GM23338 (cell line): ENCODE results near the gene AACS. TPM values are rescaled to one million over a fixed set of nuclear protein-coding genes. Genes with fewer than 3 reads are reported as not detected.

Source experiments
- ATAC-seq: fragments of 200-7000 bp; cut with Tn5 transposase; 3 replicates; pipeline ENCODE4 v1.9.1; 2020
- DNase-seq: peaks from one replicate; pipeline ENCODE4 v3.0.0-alpha.2; 2015; ENCODE audit warnings: low spot score
- H2AFZ ChIP-seq: fragments of 200-600 bp; sonication (generic); 2 replicates; pipeline ENCODE4 v1.8.0; 2016; ENCODE audit warnings: antibody characterized with exemption, mild to moderate bottlenecking, moderate library complexity
- H3F3A ChIP-seq: fragments of 200-600 bp; sonication (generic); replicated peaks from 2 replicates; pipeline ENCODE4 v1.8.0; 2017; ENCODE audit warnings: antibody characterized with exemption, mixed run types, low read depth
- H3K27ac ChIP-seq: fragments of 200-600 bp; sonication (generic); 2 replicates; pipeline ENCODE4 v1.6.1; 2016; ENCODE audit warnings: low read depth
- H3K27me3 ChIP-seq: fragments of 200-600 bp; sonication (generic); 2 replicates; pipeline ENCODE4 v1.8.0; 2016; ENCODE audit warnings: mild to moderate bottlenecking, mixed run types, moderate library complexity; ENCODE audit not compliant: insufficient read depth
- H3K36me3 ChIP-seq: fragments of 200-600 bp; sonication (generic); 2 replicates; pipeline ENCODE4 v1.8.0; 2016; ENCODE audit warnings: mild to moderate bottlenecking; ENCODE audit not compliant: insufficient read depth
- H3K4me1 ChIP-seq: fragments of 200-600 bp; sonication (generic); 2 replicates; pipeline ENCODE4 v1.8.0; 2016; ENCODE audit warnings: mild to moderate bottlenecking, moderate library complexity; ENCODE audit not compliant: insufficient read depth
- H3K4me2 ChIP-seq: fragments of 200-600 bp; sonication (generic); 2 replicates; pipeline ENCODE4 v1.7.1; 2017; ENCODE audit warnings: mixed run types
- H3K4me3 ChIP-seq: fragments of 200-600 bp; sonication (generic); 2 replicates; pipeline ENCODE4 v1.6.1; 2016; ENCODE audit warnings: mixed run types
- H3K79me2 ChIP-seq: fragments of 200-600 bp; sonication (generic); replicated peaks from 2 replicates; pipeline ENCODE4 v1.8.0; 2017; ENCODE audit warnings: mild to moderate bottlenecking; ENCODE audit not compliant: insufficient read depth
- H3K9me2 ChIP-seq: fragments of 200-600 bp; sonication (generic); 2 replicates; pipeline ENCODE4 v1.8.0; 2017; ENCODE audit not compliant: insufficient read depth
- H4K20me1 ChIP-seq: fragments of 200-600 bp; sonication (generic); replicated peaks from 2 replicates; pipeline ENCODE4 v1.8.0; 2017; ENCODE audit warnings: mild to moderate bottlenecking; ENCODE audit not compliant: insufficient read depth
- H3K27ac Mint-ChIP-seq: 2 replicates; pipeline ENCODE4 v1.8.0; 2020; ENCODE audit warnings: inconsistent platforms, mild to moderate bottlenecking, moderate library complexity, mixed read lengths
- H3K27me3 Mint-ChIP-seq: 3 replicates; pipeline ENCODE4 v1.8.0; 2022; ENCODE audit warnings: low read depth, mild to moderate bottlenecking, moderate library complexity, mixed read lengths, inconsistent platforms; ENCODE audit not compliant: insufficient read depth, poor library complexity
- H3K36me3 Mint-ChIP-seq: 3 replicates; pipeline ENCODE4 v1.8.0; 2021; ENCODE audit warnings: low read depth, mild to moderate bottlenecking, inconsistent platforms, moderate library complexity, mixed read lengths
- H3K4me1 Mint-ChIP-seq: 3 replicates; pipeline ENCODE4 v1.8.0; 2020; ENCODE audit warnings: mild to moderate bottlenecking, inconsistent platforms, mixed read lengths
- H3K4me3 Mint-ChIP-seq: 3 replicates; pipeline ENCODE4 v1.8.0; 2021; ENCODE audit warnings: moderate library complexity, mild to moderate bottlenecking, inconsistent platforms, mixed read lengths
- H3K9me3 Mint-ChIP-seq: 3 replicates; pipeline ENCODE4 v1.8.0; 2020; ENCODE audit warnings: moderate library complexity, mild to moderate bottlenecking, inconsistent platforms, mixed read lengths
- CREB1 ChIP-seq: fragments of 250-450 bp; sonication (Bioruptor Pico); IDR thresholded peaks from 2 replicates; pipeline ENCODE4 v1.5.0; 2020; ENCODE audit warnings: low read depth, mild to moderate bottlenecking, moderate library complexity
- EZH2phosphoT487 ChIP-seq: fragments of 200-600 bp; sonication (generic); IDR thresholded peaks from one replicate; pipeline ENCODE4 v1.8.1; 2018; ENCODE audit warnings: antibody characterized with exemption; ENCODE audit not compliant: unreplicated experiment
- JUNB ChIP-seq: IDR thresholded peaks from one replicate; pipeline ENCODE4 v1.6.1; 2016; ENCODE audit warnings: antibody characterized with exemption; ENCODE audit not compliant: unreplicated experiment
- NANOG ChIP-seq: IDR thresholded peaks from 2 replicates; pipeline ENCODE4 v1.6.1; 2016; ENCODE audit warnings: antibody characterized with exemption, borderline replicate concordance
- POLR2AphosphoS5 ChIP-seq: IDR thresholded peaks from 2 replicates; pipeline ENCODE4 v1.6.1; 2016; ENCODE audit warnings: antibody characterized with exemption, low read depth
- STAT1 ChIP-seq: IDR thresholded peaks from one replicate; pipeline ENCODE4 v1.6.1; 2016; ENCODE audit warnings: antibody characterized with exemption; ENCODE audit not compliant: unreplicated experiment
- polyA plus RNA-seq: library from polyadenylated mRNA; unstranded; fragments of >200 nt; fragmentation: Nextera tagmentation; extraction: Ambion mirVana; gene quantifications from 2 replicates; pipeline ENCODE4 v1.2.1, GENCODE V29; 2016
- total RNA-seq: library from RNA; depleted of rRNA; stranded (reverse); fragments of >200 nt; shearing (Covaris generic); gene quantifications from 2 replicates; pipeline ENCODE4 v1.2.3, GENCODE V29; 2014
- TF ChIP-seq, protein P1 (sequence below): fragments of 250-450 bp; sonication (Bioruptor Pico); IDR thresholded peaks from 2 replicates; pipeline ENCODE4 v1.5.0; 2020; ENCODE audit warnings: mild to moderate bottlenecking, moderate library complexity
- TF ChIP-seq, protein P2 (sequence below), 2 experiments: fragments of 200-600 bp in 1 of 2; sonication (generic) in 1 of 2; conservative IDR thresholded peaks; 2 replicates each; pipeline versions ENCODE4 v1.5.1 to v1.6.1; 2016 to 2017; ENCODE audit warnings: antibody characterized with exemption in 2 of 2, low read depth in 2 of 2, mild to moderate bottlenecking in 2 of 2, moderate library complexity in 1 of 2
- TF ChIP-seq, protein P3 (sequence below): IDR thresholded peaks from one replicate; pipeline ENCODE4 v1.6.1; 2018; ENCODE audit warnings: antibody characterized with exemption; ENCODE audit not compliant: unreplicated experiment

AACS gene
- total and polyA plus RNA-seq, 2 experiments from 2014 or later = 31.1 to 64.4 TPM

DNA sequence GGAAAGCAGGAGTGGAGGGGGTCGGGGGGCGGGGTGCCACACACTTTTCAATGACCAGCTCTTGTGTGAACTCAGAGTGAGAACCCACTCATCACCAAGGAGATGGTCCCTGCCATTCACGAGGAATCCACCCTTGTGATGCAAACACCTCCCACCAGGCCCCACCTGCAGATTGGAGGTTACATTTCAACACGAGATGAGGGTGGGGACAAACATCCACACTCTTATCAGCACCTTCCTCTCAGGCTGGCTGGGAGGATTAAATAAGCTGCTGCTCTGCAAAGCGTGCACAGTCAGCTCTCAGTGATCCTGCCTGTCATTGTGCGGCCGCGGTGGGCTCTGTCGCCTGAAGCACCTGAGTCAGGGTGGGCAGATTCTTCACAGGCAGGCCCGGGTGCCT lies 39.7 kb downstream of the AACS start:
- H3K9me3 Mint-ChIP-seq = peaks cover 3% of the 10 kb centered on the region; the same call in 1 of the 3 replicates
- H3F3A ChIP-seq = 0 out of 2 replicates have a peak, but pooled peaks cover 7% of the 10 kb centered on the region
- H3K4me3 ChIP-seq = no peak overlapping the region
- peaks cover 21% of the 10 kb centered on the region; the same call in 1 of the 2 replicates for H4K20me1 ChIP-seq
- H3K4me1 ChIP-seq = no peaks in the 10 kb centered on the region
- no peak overlapping the region for H3K27ac ChIP-seq
- H3K27me3 ChIP-seq = no peaks in the 10 kb centered on the region
- DNase-seq = no peak
- no peaks in the 10 kb centered on the region for H3K9me2 ChIP-seq
- peaks cover 33% of the 10 kb centered on the region for H3K36me3 Mint-ChIP-seq
- peaks cover 4% of the 10 kb centered on the region for H3K27me3 Mint-ChIP-seq
- peaks cover 25% of the 10 kb centered on the region for H3K36me3 ChIP-seq
- H3K79me2 ChIP-seq = peaks cover 6% of the 10 kb centered on the region
- H3K4me1 Mint-ChIP-seq = peaks cover 23% of the 10 kb centered on the region
- H3K4me2 ChIP-seq = no peak overlapping the region
- ATAC-seq = peak; percentile 41
- H3K4me3 Mint-ChIP-seq = no peak overlapping the region
- no peak overlapping the region for H2AFZ ChIP-seq
- TF ChIP-seq, protein P1, sequence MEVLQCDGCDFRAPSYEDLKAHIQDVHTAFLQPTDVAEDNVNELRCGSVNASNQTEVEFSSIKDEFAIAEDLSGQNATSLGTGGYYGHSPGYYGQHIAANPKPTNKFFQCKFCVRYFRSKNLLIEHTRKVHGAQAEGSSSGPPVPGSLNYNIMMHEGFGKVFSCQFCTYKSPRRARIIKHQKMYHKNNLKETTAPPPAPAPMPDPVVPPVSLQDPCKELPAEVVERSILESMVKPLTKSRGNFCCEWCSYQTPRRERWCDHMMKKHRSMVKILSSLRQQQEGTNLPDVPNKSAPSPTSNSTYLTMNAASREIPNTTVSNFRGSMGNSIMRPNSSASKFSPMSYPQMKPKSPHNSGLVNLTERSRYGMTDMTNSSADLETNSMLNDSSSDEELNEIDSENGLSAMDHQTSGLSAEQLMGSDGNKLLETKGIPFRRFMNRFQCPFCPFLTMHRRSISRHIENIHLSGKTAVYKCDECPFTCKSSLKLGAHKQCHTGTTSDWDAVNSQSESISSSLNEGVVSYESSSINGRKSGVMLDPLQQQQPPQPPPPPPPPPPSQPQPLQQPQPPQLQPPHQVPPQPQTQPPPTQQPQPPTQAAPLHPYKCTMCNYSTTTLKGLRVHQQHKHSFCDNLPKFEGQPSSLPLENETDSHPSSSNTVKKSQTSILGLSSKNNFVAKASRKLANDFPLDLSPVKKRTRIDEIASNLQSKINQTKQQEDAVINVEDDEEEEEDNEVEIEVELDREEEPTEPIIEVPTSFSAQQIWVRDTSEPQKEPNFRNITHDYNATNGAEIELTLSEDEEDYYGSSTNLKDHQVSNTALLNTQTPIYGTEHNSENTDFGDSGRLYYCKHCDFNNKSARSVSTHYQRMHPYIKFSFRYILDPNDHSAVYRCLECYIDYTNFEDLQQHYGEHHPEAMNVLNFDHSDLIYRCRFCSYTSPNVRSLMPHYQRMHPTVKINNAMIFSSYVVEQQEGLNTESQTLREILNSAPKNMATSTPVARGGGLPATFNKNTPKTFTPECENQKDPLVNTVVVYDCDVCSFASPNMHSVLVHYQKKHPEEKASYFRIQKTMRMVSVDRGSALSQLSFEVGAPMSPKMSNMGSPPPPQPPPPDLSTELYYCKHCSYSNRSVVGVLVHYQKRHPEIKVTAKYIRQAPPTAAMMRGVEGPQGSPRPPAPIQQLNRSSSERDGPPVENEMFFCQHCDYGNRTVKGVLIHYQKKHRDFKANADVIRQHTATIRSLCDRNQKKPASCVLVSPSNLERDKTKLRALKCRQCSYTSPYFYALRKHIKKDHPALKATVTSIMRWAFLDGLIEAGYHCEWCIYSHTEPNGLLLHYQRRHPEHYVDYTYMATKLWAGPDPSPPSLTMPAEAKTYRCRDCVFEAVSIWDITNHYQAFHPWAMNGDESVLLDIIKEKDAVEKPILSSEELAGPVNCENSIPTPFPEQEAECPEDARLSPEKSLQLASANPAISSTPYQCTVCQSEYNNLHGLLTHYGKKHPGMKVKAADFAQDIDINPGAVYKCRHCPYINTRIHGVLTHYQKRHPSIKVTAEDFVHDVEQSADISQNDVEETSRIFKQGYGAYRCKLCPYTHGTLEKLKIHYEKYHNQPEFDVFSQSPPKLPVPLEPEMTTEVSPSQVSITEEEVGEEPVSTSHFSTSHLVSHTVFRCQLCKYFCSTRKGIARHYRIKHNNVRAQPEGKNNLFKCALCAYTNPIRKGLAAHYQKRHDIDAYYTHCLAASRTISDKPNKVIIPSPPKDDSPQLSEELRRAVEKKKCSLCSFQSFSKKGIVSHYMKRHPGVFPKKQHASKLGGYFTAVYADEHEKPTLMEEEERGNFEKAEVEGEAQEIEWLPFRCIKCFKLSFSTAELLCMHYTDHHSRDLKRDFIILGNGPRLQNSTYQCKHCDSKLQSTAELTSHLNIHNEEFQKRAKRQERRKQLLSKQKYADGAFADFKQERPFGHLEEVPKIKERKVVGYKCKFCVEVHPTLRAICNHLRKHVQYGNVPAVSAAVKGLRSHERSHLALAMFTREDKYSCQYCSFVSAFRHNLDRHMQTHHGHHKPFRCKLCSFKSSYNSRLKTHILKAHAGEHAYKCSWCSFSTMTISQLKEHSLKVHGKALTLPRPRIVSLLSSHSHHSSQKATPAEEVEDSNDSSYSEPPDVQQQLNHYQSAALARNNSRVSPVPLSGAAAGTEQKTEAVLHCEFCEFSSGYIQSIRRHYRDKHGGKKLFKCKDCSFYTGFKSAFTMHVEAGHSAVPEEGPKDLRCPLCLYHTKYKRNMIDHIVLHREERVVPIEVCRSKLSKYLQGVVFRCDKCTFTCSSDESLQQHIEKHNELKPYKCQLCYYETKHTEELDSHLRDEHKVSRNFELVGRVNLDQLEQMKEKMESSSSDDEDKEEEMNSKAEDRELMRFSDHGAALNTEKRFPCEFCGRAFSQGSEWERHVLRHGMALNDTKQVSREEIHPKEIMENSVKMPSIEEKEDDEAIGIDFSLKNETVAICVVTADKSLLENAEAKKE = no peak
- TF ChIP-seq EZH2phosphoT487 (no peak), NANOG (no peak), JUNB (no peak), STAT1 (no peak), CREB1 (CRISPR knock-in tag) (no peak), POLR2AphosphoS5 (no peak)
- TF ChIP-seq, protein P2, sequence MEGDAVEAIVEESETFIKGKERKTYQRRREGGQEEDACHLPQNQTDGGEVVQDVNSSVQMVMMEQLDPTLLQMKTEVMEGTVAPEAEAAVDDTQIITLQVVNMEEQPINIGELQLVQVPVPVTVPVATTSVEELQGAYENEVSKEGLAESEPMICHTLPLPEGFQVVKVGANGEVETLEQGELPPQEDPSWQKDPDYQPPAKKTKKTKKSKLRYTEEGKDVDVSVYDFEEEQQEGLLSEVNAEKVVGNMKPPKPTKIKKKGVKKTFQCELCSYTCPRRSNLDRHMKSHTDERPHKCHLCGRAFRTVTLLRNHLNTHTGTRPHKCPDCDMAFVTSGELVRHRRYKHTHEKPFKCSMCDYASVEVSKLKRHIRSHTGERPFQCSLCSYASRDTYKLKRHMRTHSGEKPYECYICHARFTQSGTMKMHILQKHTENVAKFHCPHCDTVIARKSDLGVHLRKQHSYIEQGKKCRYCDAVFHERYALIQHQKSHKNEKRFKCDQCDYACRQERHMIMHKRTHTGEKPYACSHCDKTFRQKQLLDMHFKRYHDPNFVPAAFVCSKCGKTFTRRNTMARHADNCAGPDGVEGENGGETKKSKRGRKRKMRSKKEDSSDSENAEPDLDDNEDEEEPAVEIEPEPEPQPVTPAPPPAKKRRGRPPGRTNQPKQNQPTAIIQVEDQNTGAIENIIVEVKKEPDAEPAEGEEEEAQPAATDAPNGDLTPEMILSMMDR (conservative IDR thresholded peaks at IDR 0.05; ENCODE audit: low read depth in 2 of 2) = no peak
- TF ChIP-seq, protein P3, sequence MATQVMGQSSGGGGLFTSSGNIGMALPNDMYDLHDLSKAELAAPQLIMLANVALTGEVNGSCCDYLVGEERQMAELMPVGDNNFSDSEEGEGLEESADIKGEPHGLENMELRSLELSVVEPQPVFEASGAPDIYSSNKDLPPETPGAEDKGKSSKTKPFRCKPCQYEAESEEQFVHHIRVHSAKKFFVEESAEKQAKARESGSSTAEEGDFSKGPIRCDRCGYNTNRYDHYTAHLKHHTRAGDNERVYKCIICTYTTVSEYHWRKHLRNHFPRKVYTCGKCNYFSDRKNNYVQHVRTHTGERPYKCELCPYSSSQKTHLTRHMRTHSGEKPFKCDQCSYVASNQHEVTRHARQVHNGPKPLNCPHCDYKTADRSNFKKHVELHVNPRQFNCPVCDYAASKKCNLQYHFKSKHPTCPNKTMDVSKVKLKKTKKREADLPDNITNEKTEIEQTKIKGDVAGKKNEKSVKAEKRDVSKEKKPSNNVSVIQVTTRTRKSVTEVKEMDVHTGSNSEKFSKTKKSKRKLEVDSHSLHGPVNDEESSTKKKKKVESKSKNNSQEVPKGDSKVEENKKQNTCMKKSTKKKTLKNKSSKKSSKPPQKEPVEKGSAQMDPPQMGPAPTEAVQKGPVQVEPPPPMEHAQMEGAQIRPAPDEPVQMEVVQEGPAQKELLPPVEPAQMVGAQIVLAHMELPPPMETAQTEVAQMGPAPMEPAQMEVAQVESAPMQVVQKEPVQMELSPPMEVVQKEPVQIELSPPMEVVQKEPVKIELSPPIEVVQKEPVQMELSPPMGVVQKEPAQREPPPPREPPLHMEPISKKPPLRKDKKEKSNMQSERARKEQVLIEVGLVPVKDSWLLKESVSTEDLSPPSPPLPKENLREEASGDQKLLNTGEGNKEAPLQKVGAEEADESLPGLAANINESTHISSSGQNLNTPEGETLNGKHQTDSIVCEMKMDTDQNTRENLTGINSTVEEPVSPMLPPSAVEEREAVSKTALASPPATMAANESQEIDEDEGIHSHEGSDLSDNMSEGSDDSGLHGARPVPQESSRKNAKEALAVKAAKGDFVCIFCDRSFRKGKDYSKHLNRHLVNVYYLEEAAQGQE = no peak
- H3K27ac Mint-ChIP-seq = no peak overlapping the region
